ENCODE data around the gene RXRG.
A peak's percentile ranks its signal among the peaks of the same experiment; 100 is the strongest.

Gene RXRG

DNA sequence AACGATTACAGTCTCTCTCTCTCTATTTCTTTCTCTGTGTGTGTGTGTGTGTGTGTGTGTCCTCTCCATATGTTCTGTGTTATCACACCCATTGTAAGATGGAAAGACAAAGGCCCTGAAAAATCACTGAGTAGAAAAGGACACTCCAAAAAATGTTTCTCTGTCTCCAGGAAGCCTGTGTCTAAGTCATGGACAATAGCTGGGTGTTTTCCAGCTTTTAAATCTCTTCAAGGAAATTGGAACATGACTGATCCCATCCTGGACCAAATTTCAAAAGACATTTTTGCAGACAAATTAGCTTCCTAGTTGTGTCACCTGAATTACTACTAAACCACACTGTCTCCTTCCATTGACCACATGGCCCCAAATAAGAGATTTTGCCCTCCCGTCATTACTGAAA lies 57.4 kb downstream of the RXRG start:
- DNase-seq (ENCODE audit: low read depth), result peak; percentile 49
- TF ChIP-seq CTCF (conservative IDR thresholded peaks at IDR 0.05; ENCODE audit: low read length), result no peak
- H3K4me3 ChIP-seq (ENCODE audit: low read length), result no peak overlapping the region

- H3K4me3 ChIP-seq (ENCODE audit: low read length), result no peak overlapping the region
- no peak for DNase-seq (ENCODE audit: low read depth)
- TF ChIP-seq CTCF (conservative IDR thresholded peaks at IDR 0.05; ENCODE audit: low read length), result no peak
These were observed 61.1 kb downstream of the RXRG start for GRCh38 chr1:165383599-165384405.

DNA sequence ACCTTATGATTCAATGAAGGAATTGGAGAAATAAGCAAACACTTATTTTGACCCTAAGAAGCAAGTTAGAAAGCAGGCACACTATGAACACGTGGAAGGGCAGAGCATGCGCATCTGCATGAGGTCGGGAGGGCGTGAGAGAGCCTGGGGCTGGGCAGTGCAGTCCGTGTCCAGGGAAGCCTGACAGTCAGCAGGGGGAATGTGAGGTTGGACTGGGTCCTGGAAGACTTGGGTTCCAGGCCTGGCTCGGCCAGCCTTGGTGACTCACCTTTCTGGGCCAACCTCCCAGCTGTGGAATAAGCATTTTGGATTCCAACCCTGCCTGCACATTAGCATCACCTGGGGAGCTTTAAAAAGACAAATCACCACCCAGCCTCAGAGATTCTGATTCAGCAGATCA lies 61.9 kb downstream of the RXRG start:
- no peak overlapping the region for H3K4me3 ChIP-seq (ENCODE audit: low read length)
- TF ChIP-seq CTCF (conservative IDR thresholded peaks at IDR 0.05; ENCODE audit: low read length), result no peak
- DNase-seq (ENCODE audit: low read depth), result peak; percentile 94

DNA sequence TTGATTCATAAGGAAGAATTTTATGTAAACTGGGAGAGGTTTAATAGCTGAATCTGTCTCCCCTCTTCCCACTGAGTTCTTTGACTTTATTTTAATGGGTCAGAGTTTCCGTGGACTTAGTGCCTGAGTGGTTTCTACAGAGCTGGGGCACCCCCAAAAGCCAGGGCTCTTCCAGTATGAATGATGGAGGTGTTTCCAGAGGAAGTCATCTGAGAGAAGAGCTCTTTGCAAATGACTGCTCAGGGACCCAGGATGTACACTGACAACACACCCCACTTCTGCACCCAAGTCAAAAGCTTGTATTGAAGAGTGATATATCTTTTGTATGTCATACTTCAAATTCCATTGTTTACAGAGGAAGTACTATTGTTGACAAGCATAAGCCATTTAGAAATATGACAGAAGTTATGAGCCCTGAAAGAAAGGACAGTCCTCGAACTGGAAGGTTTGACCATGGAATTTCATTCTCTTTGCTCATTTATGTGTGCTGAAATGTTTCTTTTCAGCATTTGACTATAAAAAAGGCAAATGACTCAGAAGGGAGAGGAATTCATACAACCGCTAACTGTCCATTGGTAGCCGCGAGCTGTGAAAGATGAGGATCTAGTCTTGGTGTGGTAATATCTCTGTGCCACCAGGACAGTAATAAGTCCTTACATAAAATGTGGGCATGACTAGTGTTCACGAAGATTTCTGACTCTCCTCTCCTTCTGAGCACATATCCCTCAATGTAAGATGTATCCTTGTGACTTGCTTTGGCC lies 63.0 kb downstream of the RXRG start:
- H3K4me3 ChIP-seq (ENCODE audit: low read length), result no peak overlapping the region
- peak; percentile 67 for DNase-seq (ENCODE audit: low read depth)
- no peak for TF ChIP-seq CTCF (conservative IDR thresholded peaks at IDR 0.05; ENCODE audit: low read length)

DNA sequence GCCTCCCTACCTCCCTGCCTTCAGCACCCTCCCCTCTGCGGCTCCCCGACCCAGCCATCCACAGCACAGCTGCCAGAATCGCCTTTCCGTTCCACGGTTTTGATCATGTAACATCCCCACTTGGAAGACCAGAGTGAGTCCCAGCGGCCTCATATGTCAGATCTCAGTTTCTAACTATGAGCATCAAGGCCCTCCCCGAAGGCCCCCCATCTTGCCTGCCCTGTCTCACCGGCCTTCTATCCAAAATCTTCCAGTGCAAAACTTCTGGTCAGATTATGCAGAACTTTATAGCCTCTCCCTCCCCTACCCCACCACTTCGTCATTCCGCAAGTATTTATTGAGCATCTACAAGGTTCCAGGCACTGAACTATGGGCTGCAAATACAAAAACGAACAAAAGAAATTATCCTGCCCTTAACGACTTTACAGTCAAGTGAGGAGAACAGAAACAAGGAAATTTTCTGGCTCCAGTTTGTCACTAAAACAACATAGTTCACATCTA lies 68.1 kb downstream of the RXRG start:
- peak overlapping the region; percentile 55 for H3K4me3 ChIP-seq (ENCODE audit: low read length)
- no peak for DNase-seq (ENCODE audit: low read depth)
- no peak for TF ChIP-seq CTCF (conservative IDR thresholded peaks at IDR 0.05; ENCODE audit: low read length)

GRCh38 chr1:165376041-165376810 lies 68.7 kb downstream of the RXRG start:
- peak; percentile 96 for DNase-seq (ENCODE audit: low read depth)
- no peak for TF ChIP-seq CTCF (conservative IDR thresholded peaks at IDR 0.05; ENCODE audit: low read length)
- H3K4me3 ChIP-seq (ENCODE audit: low read length), result peak overlapping the region; percentile 55

Data from AG10803 (cell line).